GM12873 (cell line): ENCODE results near the gene BORCS6.

Source experiments
- TF ChIP-seq, protein P1 (sequence below): IDR thresholded peaks from 2 replicates; pipeline ENCODE4 v1.5.1; 2012; ENCODE audit warnings: low read depth, mild to moderate bottlenecking, moderate library complexity, low read length, control low read depth; ENCODE audit not compliant: insufficient read depth; ENCODE audit errors: missing control alignments

Gene BORCS6

DNA sequence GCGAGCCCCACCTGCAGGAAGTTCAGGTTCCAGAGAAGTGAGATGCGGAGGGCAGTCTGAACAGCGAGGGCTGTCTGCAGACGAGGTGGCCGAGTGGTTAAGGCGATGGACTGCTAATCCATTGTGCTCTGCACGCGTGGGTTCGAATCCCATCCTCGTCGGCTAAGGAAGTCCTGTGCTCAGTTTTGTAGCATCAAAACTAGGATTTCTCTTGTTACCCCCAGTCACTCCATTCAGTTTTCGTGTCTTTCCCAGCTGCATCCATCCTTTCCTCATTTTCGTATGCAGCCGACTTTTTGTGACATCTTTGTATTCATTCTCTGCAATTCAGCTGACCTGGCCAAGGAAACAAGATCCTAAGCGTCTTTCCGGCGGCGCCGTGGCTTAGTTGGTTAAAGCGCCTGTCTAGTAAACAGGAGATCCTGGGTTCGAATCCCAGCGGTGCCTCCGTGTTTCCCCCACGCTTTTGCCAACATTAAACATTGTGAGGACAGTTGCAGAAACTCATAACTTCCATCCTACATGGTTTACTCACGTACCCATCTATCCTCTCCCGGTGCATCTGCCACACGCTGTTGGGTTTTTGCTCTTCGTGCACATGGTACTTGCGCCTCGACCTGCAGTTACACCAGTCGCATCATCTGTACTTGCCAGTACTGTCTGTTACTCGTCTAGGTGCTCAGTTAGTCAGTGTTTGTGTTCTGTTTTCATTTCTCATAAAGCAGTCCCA, 3.0 kb downstream of the BORCS6 start:
- TF ChIP-seq, protein P1, sequence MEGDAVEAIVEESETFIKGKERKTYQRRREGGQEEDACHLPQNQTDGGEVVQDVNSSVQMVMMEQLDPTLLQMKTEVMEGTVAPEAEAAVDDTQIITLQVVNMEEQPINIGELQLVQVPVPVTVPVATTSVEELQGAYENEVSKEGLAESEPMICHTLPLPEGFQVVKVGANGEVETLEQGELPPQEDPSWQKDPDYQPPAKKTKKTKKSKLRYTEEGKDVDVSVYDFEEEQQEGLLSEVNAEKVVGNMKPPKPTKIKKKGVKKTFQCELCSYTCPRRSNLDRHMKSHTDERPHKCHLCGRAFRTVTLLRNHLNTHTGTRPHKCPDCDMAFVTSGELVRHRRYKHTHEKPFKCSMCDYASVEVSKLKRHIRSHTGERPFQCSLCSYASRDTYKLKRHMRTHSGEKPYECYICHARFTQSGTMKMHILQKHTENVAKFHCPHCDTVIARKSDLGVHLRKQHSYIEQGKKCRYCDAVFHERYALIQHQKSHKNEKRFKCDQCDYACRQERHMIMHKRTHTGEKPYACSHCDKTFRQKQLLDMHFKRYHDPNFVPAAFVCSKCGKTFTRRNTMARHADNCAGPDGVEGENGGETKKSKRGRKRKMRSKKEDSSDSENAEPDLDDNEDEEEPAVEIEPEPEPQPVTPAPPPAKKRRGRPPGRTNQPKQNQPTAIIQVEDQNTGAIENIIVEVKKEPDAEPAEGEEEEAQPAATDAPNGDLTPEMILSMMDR: no peak

DNA sequence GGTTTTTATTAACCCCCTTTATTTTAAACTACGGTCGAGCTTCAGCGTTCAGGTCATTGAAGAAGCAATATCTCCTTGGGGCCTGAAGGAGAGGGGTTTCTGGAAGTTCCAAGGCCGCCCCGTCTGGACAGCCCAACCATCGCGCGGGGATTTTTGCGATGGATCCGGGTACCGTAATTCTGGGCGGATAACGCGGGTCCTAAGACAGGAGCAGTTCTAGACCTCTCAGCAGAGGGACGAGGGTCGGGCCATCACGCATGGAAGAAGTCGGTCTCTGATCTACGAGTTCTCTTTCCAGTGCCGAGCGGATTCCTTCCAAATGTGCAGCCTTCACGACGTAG, 3.6 kb downstream of the BORCS6 start:
- TF ChIP-seq, protein P1: peak; percentile 38

DNA sequence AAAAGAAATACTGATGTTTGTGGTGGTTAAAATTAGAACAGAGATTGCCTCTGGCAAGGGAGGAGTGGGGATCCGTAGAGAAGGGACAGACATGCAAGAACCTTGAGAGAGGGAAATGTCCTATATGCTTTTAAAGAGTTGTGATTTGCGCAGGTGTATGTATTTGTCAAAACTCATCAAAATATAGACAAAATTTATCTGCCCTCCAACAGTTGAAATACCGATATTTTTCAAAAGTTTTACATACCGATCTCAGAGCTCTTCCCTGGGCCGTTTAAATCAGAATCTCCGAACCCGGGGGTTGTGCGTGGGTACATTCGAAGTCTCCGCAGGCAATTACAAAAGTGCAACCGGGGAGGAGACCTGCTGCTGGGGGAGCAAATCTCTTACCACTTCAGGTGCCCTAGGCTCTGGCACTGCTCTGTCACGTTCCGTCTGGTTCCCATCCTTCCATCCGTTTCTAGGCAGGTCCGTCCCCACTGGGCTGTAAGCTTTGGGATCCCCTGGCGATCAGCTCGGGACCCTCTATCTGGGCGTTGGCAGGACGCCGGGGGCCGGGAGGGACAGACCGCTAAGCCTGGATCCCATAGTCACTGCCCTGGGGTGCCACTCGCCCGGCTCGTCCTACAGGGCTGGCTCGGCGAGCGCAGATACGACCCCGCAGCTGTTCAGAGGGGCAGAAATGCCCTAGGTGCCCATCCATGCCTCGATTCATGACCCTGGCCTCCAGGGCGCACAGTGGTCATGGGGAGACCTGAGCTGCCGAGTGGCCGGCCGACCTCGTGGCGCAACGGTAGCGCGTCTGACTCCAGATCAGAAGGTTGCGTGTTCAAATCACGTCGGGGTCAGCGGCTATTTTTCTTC, 4.2 kb downstream of the BORCS6 start:
- TF ChIP-seq, protein P1: no peak

- TF ChIP-seq, protein P1: no peak
These were observed 12.8 kb downstream of the BORCS6 start for GRCh38 chr17:8176998-8177731.

DNA sequence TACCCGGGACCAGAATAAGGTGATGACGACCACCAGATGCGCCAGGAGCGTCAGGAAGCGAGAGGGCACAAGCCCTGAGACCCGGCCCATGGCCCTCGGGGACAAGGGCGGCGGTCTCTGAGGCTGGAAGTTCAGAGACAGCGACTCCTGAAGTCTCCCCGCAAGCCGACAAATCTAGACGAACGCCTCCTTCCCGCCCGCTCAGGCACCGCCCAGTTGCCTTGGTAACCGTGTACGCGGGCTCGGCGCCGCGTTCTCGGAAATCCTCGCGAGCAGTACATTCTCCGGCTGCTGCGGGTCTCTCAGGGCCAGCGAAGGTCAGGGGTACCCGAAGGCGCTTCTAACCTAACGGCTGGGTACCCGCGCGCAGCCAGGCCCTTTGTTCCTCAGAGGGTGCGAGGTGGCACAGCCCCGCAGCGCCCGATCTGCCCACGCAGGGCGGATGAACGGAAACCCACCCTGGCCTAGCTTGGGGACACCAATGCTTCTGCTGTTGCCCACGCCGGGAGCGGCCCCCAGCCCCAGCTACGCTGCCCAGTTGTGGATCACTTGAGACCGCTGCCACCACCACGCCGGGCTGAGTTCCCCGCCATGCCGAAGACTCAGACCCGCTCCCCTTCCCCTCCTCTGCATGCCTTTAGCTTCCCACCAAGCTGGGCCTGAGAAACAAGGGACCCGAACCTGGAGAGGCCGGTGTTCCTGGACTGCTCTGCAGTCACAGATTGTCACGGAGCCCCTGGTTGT, 13.6 kb downstream of the BORCS6 start, which contains the start of gene TMEM107:
Gene TMEM107 (minus strand): TSS at position 184 of the 744 bp plus-strand sequence. CDS start 94 bp downstream, at position 90.
- TF ChIP-seq, protein P1: no peak

GRCh38 chr17:8175795-8176196, 14.2 kb downstream of the BORCS6 start:
- TF ChIP-seq, protein P1: peak; percentile 7
